HEK293 (cell line): ENCODE measurements around the gene CREM.

ENCODE experiments used
- CTCF ChIA-PET: fragments of 350-600 bp; formaldehyde crosslinking; extraction: SDS; loops from one replicate; lab custom pipeline; 2021; ENCODE audit warnings: antibody characterized with exemption; lab: Yijun Ruan, JAX
- POLR2A ChIA-PET: fragments of 300-600 bp; formaldehyde crosslinking; extraction: SDS; loops from one replicate; lab custom pipeline; 2020; ENCODE audit warnings: antibody characterized with exemption, inconsistent platforms; lab: Yijun Ruan, JAX
- H3K27ac ChIP-seq: fragments of 200-500 bp; sonication (Bioruptor generic); 2 replicates; pipeline ENCODE4 v1.5.1; 2014; ENCODE audit warnings: low read depth, low read length, control low read depth, inconsistent platforms; ENCODE audit errors: extremely low read depth
- H3K36me3 ChIP-seq, 2 experiments: fragments of 200-500 bp in 1 of 2; sonication (Bioruptor generic) in 1 of 2; 1 replicate in 1 of 2; 2 replicates in 1 of 2; pipeline ENCODE4 v1.5.1; 2014 to 2017; ENCODE audit warnings: inconsistent platforms in 2 of 2, low read length in 2 of 2; ENCODE audit not compliant: control insufficient read depth in 2 of 2, insufficient read depth in 1 of 2
- H3K4me1 ChIP-seq: fragments of 200-500 bp; sonication (Bioruptor generic); 2 replicates; pipeline ENCODE4 v1.5.1; 2014; ENCODE audit warnings: mild to moderate bottlenecking, low read length, inconsistent platforms; ENCODE audit not compliant: control insufficient read depth, insufficient read depth
- H3K4me3 ChIP-seq: 2 replicates; pipeline ENCODE4 v1.5.1; 2011; ENCODE audit warnings: low read depth, mild to moderate bottlenecking, control low read depth, low read length, moderate library complexity
- H3K9me3 ChIP-seq: fragments of 200-500 bp; sonication (Bioruptor generic); 2 replicates; pipeline ENCODE4 v1.5.1; 2014; ENCODE audit warnings: low read depth, low read length, inconsistent platforms; ENCODE audit not compliant: control insufficient read depth, insufficient read depth
- GLI4 ChIP-seq: fragments of 450-650 bp; formaldehyde crosslinking; IDR thresholded peaks from 2 replicates; pipeline ENCODE4 v1.5.1; 2016; ENCODE audit warnings: missing biosample characterization, missing genetic modification characterization
- GLIS1 ChIP-seq: fragments of 450-650 bp; formaldehyde crosslinking; IDR thresholded peaks from 2 replicates; pipeline ENCODE4 v1.5.1; 2016; ENCODE audit warnings: missing biosample characterization, missing genetic modification characterization
- GLIS2 ChIP-seq: fragments of 450-650 bp; formaldehyde crosslinking; IDR thresholded peaks from 2 replicates; pipeline ENCODE4 v1.5.1; 2016; ENCODE audit warnings: missing biosample characterization, missing genetic modification characterization
- MYNN ChIP-seq: fragments of 450-650 bp; formaldehyde crosslinking; IDR thresholded peaks from 2 replicates; pipeline ENCODE4 v1.5.1; 2016; ENCODE audit warnings: missing biosample characterization, missing genetic modification characterization, borderline replicate concordance
- PRDM1 ChIP-seq: fragments of 450-650 bp; formaldehyde crosslinking; IDR thresholded peaks from 2 replicates; pipeline ENCODE4; 2016; ENCODE audit warnings: missing biosample characterization, missing genetic modification characterization
- REPIN1 ChIP-seq: fragments of 450-650 bp; formaldehyde crosslinking; IDR thresholded peaks from 2 replicates; pipeline ENCODE4 v1.5.1; 2017; ENCODE audit warnings: missing biosample characterization, missing genetic modification characterization, low read depth
- SCRT1 ChIP-seq: fragments of 450-650 bp; formaldehyde crosslinking; IDR thresholded peaks from 2 replicates; pipeline ENCODE4 v1.5.1; 2016; ENCODE audit warnings: missing biosample characterization, missing genetic modification characterization, borderline replicate concordance
- WT1 ChIP-seq: fragments of 450-650 bp; formaldehyde crosslinking; IDR thresholded peaks from 2 replicates; pipeline ENCODE4 v1.5.1; 2016; ENCODE audit warnings: missing biosample characterization, missing genetic modification characterization
- YY2 ChIP-seq: fragments of 450-650 bp; formaldehyde crosslinking; IDR thresholded peaks from 2 replicates; pipeline ENCODE4 v1.5.1; 2016; ENCODE audit warnings: missing biosample characterization, missing genetic modification characterization
- ZBTB7A ChIP-seq: fragments of 450-650 bp; formaldehyde crosslinking; IDR thresholded peaks from 2 replicates; pipeline ENCODE4 v1.5.1; 2016; ENCODE audit warnings: low read depth, missing biosample characterization, missing genetic modification characterization
- ZNF10 ChIP-seq: fragments of 450-650 bp; formaldehyde crosslinking; IDR thresholded peaks from 2 replicates; pipeline ENCODE4 v1.5.1; 2017; ENCODE audit warnings: missing biosample characterization, missing genetic modification characterization
- ZNF133 ChIP-seq: fragments of 450-650 bp; formaldehyde crosslinking; IDR thresholded peaks from 2 replicates; pipeline ENCODE4 v1.5.1; 2016; ENCODE audit warnings: missing biosample characterization, missing genetic modification characterization
- ZNF146 ChIP-seq: fragments of 450-650 bp; formaldehyde crosslinking; IDR thresholded peaks from 2 replicates; pipeline ENCODE4 v1.5.1; 2016; ENCODE audit warnings: missing biosample characterization, missing genetic modification characterization
- ZNF155 ChIP-seq: fragments of 450-650 bp; formaldehyde crosslinking; IDR thresholded peaks from 2 replicates; pipeline ENCODE4 v1.5.1; 2016; ENCODE audit warnings: missing biosample characterization, missing genetic modification characterization
- ZNF24 ChIP-seq: fragments of 450-650 bp; formaldehyde crosslinking; IDR thresholded peaks from 2 replicates; pipeline ENCODE4 v1.5.1; 2016; ENCODE audit warnings: missing biosample characterization, missing genetic modification characterization
- ZNF324 ChIP-seq: fragments of 450-650 bp; formaldehyde crosslinking; IDR thresholded peaks from 2 replicates; pipeline ENCODE4 v1.5.1; 2016; ENCODE audit warnings: missing biosample characterization, missing genetic modification characterization
- ZNF366 ChIP-seq: fragments of 450-650 bp; formaldehyde crosslinking; conservative IDR thresholded peaks from 2 replicates; pipeline ENCODE4 v1.5.1; 2016; ENCODE audit warnings: missing biosample characterization, missing genetic modification characterization
- ZNF561 ChIP-seq: fragments of 450-650 bp; IDR thresholded peaks from 2 replicates; pipeline ENCODE4 v1.5.1; 2018; ENCODE audit warnings: missing biosample characterization, missing genetic modification characterization, borderline replicate concordance
- ZNF571 ChIP-seq: fragments of 450-650 bp; formaldehyde crosslinking; IDR thresholded peaks from 2 replicates; pipeline ENCODE4 v1.5.0; 2017; ENCODE audit warnings: missing biosample characterization, missing genetic modification characterization
- ZNF600 ChIP-seq: fragments of 450-650 bp; formaldehyde crosslinking; IDR thresholded peaks from 2 replicates; pipeline ENCODE4 v1.5.1; 2016; ENCODE audit warnings: missing biosample characterization, missing genetic modification characterization
- ZNF610 ChIP-seq: fragments of 450-650 bp; formaldehyde crosslinking; IDR thresholded peaks from 2 replicates; pipeline ENCODE4 v1.5.1; 2016; ENCODE audit warnings: missing biosample characterization, missing genetic modification characterization, borderline replicate concordance
- ZNF658 ChIP-seq: fragments of 450-650 bp; formaldehyde crosslinking; IDR thresholded peaks from 2 replicates; pipeline ENCODE4; 2016; ENCODE audit warnings: missing biosample characterization, missing genetic modification characterization
- ZNF768 ChIP-seq: fragments of 450-650 bp; formaldehyde crosslinking; IDR thresholded peaks from 2 replicates; pipeline ENCODE4 v1.5.1; 2018; ENCODE audit warnings: missing biosample characterization, mild to moderate bottlenecking, missing genetic modification characterization
- ZNF785 ChIP-seq: fragments of 450-650 bp; formaldehyde crosslinking; IDR thresholded peaks from 2 replicates; pipeline ENCODE4 v1.5.1; 2016; ENCODE audit warnings: missing biosample characterization, missing genetic modification characterization
- ZNF843 ChIP-seq: fragments of 450-650 bp; formaldehyde crosslinking; IDR thresholded peaks from 2 replicates; pipeline ENCODE4 v1.5.1; 2016; ENCODE audit warnings: missing biosample characterization, missing genetic modification characterization
- ZSCAN30 ChIP-seq: fragments of 450-650 bp; IDR thresholded peaks from 2 replicates; pipeline ENCODE4 v1.5.1; 2018; ENCODE audit warnings: missing biosample characterization, mild to moderate bottlenecking, missing genetic modification characterization, moderate library complexity
- TF ChIP-seq, protein P1 (sequence below): fragments of 450-650 bp; formaldehyde crosslinking; IDR thresholded peaks from 2 replicates; pipeline ENCODE4 v1.5.1; 2016; ENCODE audit warnings: missing biosample characterization, missing genetic modification characterization, borderline replicate concordance
- TF ChIP-seq, protein P2 (sequence below): fragments of 450-650 bp; formaldehyde crosslinking; IDR thresholded peaks from 2 replicates; pipeline ENCODE4 v1.5.1; 2016; ENCODE audit warnings: missing biosample characterization, missing genetic modification characterization
- TF ChIP-seq, protein P3 (sequence below): fragments of 450-650 bp; formaldehyde crosslinking; IDR thresholded peaks from 2 replicates; pipeline ENCODE4 v1.5.1; 2016; ENCODE audit warnings: missing biosample characterization, missing genetic modification characterization

The CREM gene

DNA sequence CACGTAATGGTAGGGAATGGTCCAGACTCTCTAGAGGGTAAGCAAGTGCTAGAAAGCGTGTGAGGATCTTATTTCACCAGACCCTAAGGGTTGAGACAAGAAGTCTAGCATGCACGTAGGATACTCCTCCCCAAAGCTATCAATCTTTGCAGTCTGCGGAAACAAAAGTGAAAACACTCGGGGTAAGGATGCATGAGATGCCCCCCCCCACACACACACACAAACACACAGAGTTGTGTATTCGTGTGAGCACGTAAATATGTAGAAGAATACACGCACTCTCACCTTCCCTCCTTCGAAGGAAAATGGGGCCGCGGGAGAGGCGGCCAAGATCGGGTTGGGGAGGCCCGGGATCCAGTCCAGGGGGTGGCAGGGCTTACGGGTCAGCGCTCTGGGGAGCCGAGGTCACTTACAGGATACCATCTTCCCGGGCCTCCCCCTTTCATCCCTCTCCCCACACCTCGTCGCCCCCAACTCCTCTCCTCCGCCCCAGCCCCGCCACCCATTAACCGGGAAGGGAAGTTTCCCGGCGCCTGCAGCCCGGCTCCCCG, 37.0 kb upstream of the CREM start (continued):
- TF ChIP-seq, protein P1, sequence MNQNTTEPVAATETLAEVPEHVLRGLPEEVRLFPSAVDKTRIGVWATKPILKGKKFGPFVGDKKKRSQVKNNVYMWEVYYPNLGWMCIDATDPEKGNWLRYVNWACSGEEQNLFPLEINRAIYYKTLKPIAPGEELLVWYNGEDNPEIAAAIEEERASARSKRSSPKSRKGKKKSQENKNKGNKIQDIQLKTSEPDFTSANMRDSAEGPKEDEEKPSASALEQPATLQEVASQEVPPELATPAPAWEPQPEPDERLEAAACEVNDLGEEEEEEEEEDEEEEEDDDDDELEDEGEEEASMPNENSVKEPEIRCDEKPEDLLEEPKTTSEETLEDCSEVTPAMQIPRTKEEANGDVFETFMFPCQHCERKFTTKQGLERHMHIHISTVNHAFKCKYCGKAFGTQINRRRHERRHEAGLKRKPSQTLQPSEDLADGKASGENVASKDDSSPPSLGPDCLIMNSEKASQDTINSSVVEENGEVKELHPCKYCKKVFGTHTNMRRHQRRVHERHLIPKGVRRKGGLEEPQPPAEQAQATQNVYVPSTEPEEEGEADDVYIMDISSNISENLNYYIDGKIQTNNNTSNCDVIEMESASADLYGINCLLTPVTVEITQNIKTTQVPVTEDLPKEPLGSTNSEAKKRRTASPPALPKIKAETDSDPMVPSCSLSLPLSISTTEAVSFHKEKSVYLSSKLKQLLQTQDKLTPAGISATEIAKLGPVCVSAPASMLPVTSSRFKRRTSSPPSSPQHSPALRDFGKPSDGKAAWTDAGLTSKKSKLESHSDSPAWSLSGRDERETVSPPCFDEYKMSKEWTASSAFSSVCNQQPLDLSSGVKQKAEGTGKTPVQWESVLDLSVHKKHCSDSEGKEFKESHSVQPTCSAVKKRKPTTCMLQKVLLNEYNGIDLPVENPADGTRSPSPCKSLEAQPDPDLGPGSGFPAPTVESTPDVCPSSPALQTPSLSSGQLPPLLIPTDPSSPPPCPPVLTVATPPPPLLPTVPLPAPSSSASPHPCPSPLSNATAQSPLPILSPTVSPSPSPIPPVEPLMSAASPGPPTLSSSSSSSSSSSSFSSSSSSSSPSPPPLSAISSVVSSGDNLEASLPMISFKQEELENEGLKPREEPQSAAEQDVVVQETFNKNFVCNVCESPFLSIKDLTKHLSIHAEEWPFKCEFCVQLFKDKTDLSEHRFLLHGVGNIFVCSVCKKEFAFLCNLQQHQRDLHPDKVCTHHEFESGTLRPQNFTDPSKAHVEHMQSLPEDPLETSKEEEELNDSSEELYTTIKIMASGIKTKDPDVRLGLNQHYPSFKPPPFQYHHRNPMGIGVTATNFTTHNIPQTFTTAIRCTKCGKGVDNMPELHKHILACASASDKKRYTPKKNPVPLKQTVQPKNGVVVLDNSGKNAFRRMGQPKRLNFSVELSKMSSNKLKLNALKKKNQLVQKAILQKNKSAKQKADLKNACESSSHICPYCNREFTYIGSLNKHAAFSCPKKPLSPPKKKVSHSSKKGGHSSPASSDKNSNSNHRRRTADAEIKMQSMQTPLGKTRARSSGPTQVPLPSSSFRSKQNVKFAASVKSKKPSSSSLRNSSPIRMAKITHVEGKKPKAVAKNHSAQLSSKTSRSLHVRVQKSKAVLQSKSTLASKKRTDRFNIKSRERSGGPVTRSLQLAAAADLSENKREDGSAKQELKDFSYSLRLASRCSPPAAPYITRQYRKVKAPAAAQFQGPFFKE (tag by site-specific recombination), result no peak
- peak; percentile 18; the same call in 1 of the 2 replicates for TF ChIP-seq WT1 (tag by site-specific recombination)
- TF ChIP-seq PRDM1 (tag by site-specific recombination), result peak; percentile 66
- no peak for TF ChIP-seq ZNF571 (tag by site-specific recombination)
- TF ChIP-seq ZNF146 (tag by site-specific recombination), result no peak
- TF ChIP-seq, protein P2, sequence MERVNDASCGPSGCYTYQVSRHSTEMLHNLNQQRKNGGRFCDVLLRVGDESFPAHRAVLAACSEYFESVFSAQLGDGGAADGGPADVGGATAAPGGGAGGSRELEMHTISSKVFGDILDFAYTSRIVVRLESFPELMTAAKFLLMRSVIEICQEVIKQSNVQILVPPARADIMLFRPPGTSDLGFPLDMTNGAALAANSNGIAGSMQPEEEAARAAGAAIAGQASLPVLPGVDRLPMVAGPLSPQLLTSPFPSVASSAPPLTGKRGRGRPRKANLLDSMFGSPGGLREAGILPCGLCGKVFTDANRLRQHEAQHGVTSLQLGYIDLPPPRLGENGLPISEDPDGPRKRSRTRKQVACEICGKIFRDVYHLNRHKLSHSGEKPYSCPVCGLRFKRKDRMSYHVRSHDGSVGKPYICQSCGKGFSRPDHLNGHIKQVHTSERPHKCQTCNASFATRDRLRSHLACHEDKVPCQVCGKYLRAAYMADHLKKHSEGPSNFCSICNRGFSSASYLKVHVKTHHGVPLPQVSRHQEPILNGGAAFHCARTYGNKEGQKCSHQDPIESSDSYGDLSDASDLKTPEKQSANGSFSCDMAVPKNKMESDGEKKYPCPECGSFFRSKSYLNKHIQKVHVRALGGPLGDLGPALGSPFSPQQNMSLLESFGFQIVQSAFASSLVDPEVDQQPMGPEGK (tag by site-specific recombination), result peak; percentile 10; the same call in 1 of the 2 replicates
- TF ChIP-seq GLIS2, result peak; percentile 42
- TF ChIP-seq ZNF155 (tag by site-specific recombination), result no peak
- no peak for TF ChIP-seq ZNF658 (tag by site-specific recombination)
- no peak for TF ChIP-seq ZNF561
- peak; percentile 28; the same call in 1 of the 2 replicates for TF ChIP-seq ZNF600 (tag by site-specific recombination)
- peak; percentile 56 for TF ChIP-seq GLIS1 (tag by site-specific recombination)
- peak; percentile 56 for TF ChIP-seq ZNF366 (tag by site-specific recombination)
- no peak for TF ChIP-seq ZNF133 (tag by site-specific recombination)
- TF ChIP-seq ZSCAN30, result no peak
- no peak for TF ChIP-seq MYNN (tag by site-specific recombination)
- TF ChIP-seq ZNF785, result no peak
- TF ChIP-seq ZNF24 (tag by site-specific recombination), result no peak

DNA sequence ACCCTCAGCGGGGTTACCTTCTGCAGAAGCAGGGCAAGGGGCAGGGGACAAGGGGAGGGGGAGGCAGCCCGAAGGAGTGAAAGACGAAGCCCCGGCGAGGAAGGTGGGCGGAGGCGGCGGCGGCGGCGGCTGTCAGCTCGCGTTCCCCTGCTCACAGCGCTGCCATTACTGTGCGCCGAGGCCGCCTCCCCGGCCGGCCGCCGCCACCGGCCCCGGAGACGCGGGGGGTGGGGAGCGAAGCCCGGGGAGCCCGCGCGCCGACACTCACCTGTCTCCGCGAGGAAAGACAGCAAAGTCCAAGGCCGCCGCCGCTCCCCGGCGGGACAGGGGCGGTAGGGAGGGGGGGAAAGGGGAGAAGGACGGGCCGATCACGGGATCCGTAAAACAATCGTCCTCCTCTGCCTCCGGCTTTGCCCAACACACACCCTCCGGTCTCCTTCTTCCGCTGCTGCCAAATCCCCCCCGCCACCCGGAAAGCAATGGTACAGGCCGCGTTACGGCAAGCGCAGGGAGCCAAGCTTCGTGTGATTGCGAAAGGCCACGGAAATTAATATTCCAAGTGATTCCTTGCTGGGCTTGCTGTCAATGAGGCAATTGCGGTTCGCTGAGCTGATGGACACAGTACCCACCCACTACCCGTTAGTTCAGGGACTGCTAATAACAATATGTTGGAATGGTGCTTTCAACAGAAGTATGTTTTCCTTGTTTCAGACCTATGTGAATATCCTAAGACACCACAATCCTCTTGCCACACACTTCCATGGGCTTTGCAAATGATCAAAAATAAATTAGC, 36.3 kb upstream of the CREM start, which contains the start of gene CUL2:
Gene CUL2, minus strand, starts transcription at position 180 of the 793 bp plus-strand sequence. CDS start 19,024 bp downstream, outside the sequence.
- peak within 1 kb of the TSS; percentile 72 for H3K27ac ChIP-seq
- POLR2A ChIA-PET, result interaction anchor here (1.1 to 1.6 kb wide), 2 partner anchors 36 to 96 kb away, joined by 3 to 4 read pairs; partner anchors contain the start of gene CREM
- TF ChIP-seq YY2 (tag by site-specific recombination) (no peak; the same call in none of the 2 replicates), ZNF10 (peak; percentile 59), SCRT1 (tag by site-specific recombination) (no peak), ZNF843 (tag by site-specific recombination) (no peak; the same call in 1 of the 2 replicates), ZNF610 (tag by site-specific recombination) (0 out of 2 replicates have a peak, but pooled peaks have one; percentile 26), ZBTB7A (tag by site-specific recombination) (0 out of 2 replicates have a peak, but pooled peaks have one; percentile 65), ZNF324 (tag by site-specific recombination) (peak; percentile 72), ZNF561 (peak; percentile 96; the same call in 1 of the 2 replicates), ZNF768 (no peak), GLI4 (tag by site-specific recombination) (0 out of 2 replicates have a peak, but pooled peaks have one; percentile 42), REPIN1 (tag by site-specific recombination) (no peak)
- TF ChIP-seq, protein P3, sequence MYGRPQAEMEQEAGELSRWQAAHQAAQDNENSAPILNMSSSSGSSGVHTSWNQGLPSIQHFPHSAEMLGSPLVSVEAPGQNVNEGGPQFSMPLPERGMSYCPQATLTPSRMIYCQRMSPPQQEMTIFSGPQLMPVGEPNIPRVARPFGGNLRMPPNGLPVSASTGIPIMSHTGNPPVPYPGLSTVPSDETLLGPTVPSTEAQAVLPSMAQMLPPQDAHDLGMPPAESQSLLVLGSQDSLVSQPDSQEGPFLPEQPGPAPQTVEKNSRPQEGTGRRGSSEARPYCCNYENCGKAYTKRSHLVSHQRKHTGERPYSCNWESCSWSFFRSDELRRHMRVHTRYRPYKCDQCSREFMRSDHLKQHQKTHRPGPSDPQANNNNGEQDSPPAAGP, result peak; percentile 74; the same call in 1 of the 2 replicates

More for the DNA sequence above, 36.3 kb upstream of the CREM start, which contains the start of gene CUL2:
- Histone ChIP-seq H3K4me3 (peak within 1 kb of the TSS; percentile 84), H3K4me1 (peaks cover 6% of the 10 kb centered on the region; the same call in 1 of the 2 replicates), H3K9me3 (no peaks in the 10 kb centered on the region), H3K36me3 (peaks cover 0 to 7% of the 10 kb centered on the region in 2 experiments; a peak in 2 of 3 replicates)
- CTCF ChIA-PET, result interaction anchor here (1.0 kb wide), 1 partner anchor 36 kb away, joined by 3 read pairs; no protein-coding TSS in a partner anchor
